BJ (cell line): ENCODE data around the gene SH3BP4. TPM values are rescaled to one million over a fixed set of nuclear protein-coding genes. Genes with fewer than 3 reads are reported as not detected.

ENCODE experiments used
- CTCF ChIA-PET: fragments of 350-600 bp; formaldehyde crosslinking; extraction: SDS; loops from one replicate; lab custom pipeline; 2021; ENCODE audit warnings: antibody characterized with exemption, inconsistent platforms; lab: Yijun Ruan, JAX
- POLR2A ChIA-PET: fragments of 300-600 bp; sonication (Branson Sonifier 250); formaldehyde crosslinking; extraction: SDS; loops from one replicate; lab custom pipeline; 2021; ENCODE audit warnings: antibody characterized with exemption; lab: Charles Lee
- DNase-seq: peaks from one replicate; pipeline ENCODE4 v3.0.0-alpha.2; 2011; ENCODE audit warnings: low read depth
- H3K27me3 ChIP-seq: 2 replicates; pipeline ENCODE4 v1.6.0; 2011; ENCODE audit warnings: low read length; ENCODE audit not compliant: control insufficient read depth, insufficient read depth
- H3K36me3 ChIP-seq: 2 replicates; pipeline ENCODE4 v1.5.1; 2011; ENCODE audit warnings: low read length; ENCODE audit not compliant: control insufficient read depth, insufficient read depth
- H3K4me3 ChIP-seq: 2 replicates; pipeline ENCODE4 v1.5.1; 2011; ENCODE audit warnings: low read depth, mild to moderate bottlenecking, control low read depth, low read length
- CTCF ChIP-seq: IDR thresholded peaks from 2 replicates; pipeline ENCODE4 v1.5.1; 2011; ENCODE audit warnings: low read depth, mild to moderate bottlenecking, control low read depth, inconsistent platforms, low read length, moderate library complexity; ENCODE audit not compliant: insufficient read depth
- polyA plus RNA-seq: library from polyadenylated mRNA; depleted of rRNA; stranded (reverse); fragments of >200 nt; gene quantifications from 2 replicates; pipeline ENCODE4 v1.2.3, GENCODE V29; 2011

Gene SH3BP4
- polyA plus RNA-seq, 1 experiment = 106 TPM

DNA sequence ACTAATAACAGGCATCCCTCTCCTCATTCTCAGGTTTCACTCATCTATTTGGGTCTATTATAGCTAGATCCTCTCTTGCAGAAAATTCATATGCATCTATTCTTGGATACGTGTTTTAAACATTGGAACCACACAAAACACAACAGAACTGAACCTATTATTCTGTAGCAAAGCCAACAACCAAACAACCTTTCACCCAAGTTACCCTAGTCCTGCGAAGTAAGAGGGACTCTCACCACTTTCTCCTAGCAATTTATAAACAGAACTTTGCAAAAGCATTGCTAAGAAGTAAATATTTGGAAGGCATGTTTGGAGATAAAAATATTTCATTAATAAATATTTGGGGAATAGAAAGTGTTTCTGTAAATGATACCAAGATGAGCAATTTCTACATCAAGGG, 20.4 kb upstream of the SH3BP4 start:
- no peak for DNase-seq
- ChIA-PET POLR2A (no interaction called here), CTCF (no interaction called here)
- no peaks in the 10 kb centered on the region for H3K36me3 ChIP-seq
- no peak overlapping the region for H3K4me3 ChIP-seq
- TF ChIP-seq CTCF = no peak
- H3K27me3 ChIP-seq = no peaks in the 10 kb centered on the region; the same call in 1 of the 2 replicates

DNA sequence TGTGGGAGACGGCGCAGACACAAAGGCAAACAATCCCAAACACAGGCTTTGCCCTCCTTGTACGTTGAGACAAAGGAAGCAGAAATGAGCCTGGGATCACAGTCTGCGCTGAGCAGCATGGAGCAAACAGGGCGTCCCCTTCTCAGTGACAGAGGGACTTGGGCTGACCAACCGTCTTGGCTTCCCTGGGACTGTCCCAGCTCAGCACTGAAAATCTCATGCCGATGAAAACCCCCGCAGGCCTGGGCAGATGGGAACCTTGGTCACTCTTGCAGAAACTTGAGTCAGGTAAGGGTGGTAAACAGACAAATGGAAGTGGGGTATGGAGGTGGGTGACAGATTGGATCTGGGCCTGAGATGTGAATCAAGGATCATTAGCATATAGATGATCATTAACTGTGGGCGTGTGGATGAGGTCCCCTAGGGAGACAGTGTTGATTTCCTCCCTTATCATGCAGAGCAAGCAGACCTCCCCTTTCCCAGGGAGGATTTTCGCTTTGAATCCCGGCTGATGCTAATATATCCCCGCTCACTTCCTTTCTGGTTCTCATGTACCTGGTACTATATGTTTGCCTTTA, 19.1 kb upstream of the SH3BP4 start:
- POLR2A ChIA-PET = no interaction called here
- CTCF ChIA-PET = interaction anchor here (0.6 kb wide), 1 partner anchor 397 kb away, joined by 3 read pairs; no protein-coding TSS in a partner anchor
- no peak overlapping the region for H3K4me3 ChIP-seq
- DNase-seq = no peak
- TF ChIP-seq CTCF = no peak
- H3K27me3 ChIP-seq = no peaks in the 10 kb centered on the region; the same call in 1 of the 2 replicates
- H3K36me3 ChIP-seq = no peaks in the 10 kb centered on the region

DNA sequence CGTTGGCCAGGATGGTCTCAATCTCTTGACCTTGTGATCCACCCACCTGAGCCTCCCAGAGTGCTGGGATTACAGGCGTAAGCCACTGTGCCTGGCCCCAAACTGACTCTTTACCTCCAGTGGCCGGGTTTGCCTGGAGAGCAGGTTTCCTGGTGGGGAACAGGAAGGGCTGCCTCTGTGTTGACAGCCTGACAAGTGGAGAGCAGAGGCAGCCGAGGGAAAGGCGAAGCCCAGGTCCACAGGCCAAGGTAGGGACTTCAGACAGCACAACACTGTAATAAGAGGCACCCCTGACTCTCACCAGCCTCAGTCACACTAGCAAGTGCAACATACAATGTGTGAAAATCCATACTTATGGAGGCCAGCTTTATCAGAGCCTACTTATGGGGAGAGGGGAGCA, 16.5 kb upstream of the SH3BP4 start:
- DNase-seq = no peak
- POLR2A ChIA-PET = no interaction called here
- CTCF ChIA-PET = no interaction called here
- TF ChIP-seq CTCF = no peak
- H3K4me3 ChIP-seq = no peak overlapping the region
- H3K36me3 ChIP-seq = no peaks in the 10 kb centered on the region
- no peaks in the 10 kb centered on the region for H3K27me3 ChIP-seq

DNA sequence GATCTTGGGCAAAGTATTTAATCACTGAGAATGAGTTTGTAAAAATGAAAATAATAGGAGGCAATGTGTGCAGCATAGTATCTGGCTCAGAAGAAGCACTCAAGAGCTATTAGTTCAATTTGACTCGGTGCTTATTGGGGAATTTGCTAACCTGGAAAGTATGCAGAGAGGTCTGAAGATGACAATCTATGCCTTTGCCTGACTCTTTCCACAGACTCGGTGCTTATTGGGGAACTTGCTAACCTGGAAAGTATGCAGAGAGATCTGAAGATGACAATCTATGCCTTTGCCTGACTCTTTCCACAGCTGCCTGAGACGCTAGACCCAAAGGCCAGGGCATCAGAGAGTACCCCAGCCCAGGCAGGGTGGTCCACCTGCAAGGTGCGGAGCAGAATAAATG, 12.2 kb upstream of the SH3BP4 start:
- no peaks in the 10 kb centered on the region for H3K27me3 ChIP-seq
- DNase-seq = no peak
- TF ChIP-seq CTCF = no peak
- no peak overlapping the region for H3K4me3 ChIP-seq
- POLR2A ChIA-PET = no interaction called here
- CTCF ChIA-PET = no interaction called here
- H3K36me3 ChIP-seq = no peaks in the 10 kb centered on the region

GRCh38 chr2:234939996-234940395, 11.8 kb upstream of the SH3BP4 start:
- no peak for DNase-seq
- POLR2A ChIA-PET = no interaction called here
- Histone ChIP-seq H3K36me3 (no peaks in the 10 kb centered on the region), H3K4me3 (no peak overlapping the region), H3K27me3 (no peaks in the 10 kb centered on the region)
- no peak for TF ChIP-seq CTCF
- CTCF ChIA-PET = no interaction called here
